DMS79 treated with DMSO at 0.1 percent for 48 hours (cell line): ENCODE data around the gene CSNK1G1.
"Not testable (repeated sequence)": the region's sequence is repeated elsewhere in the genome, so short reads cannot be mapped to it uniquely, and the experiment has no call there.

Source experiments
- DNase-seq: peaks from one replicate; lab custom pipeline; 2025; lab: John Stamatoyannopoulos, UW

Gene CSNK1G1

GRCh38 chr15:64349375-64349774 lies 6.6 kb downstream of the CSNK1G1 start:
- no peak for DNase-seq

- no peak for DNase-seq
These were observed 7.5 kb downstream of the CSNK1G1 start for GRCh38 chr15:64348455-64348854.

DNA sequence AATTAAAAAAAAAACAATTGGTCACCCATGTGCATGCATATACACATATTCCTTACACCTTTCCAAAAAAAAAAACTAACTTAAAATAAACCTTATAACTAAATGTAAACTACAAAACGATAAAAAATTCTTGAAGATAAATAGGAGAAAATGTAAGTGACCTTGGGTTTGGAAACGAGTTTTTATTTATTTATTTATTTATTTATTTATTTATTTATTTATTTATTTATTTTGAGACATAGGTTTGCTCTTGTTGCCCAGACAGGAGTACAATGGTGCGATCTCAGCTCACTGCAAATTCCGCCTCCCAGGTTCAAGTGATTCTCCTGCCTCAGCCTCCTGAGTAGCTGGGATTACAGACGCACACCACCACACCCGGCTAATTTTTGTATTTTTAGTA lies 9.7 kb downstream of the CSNK1G1 start:
- DNase-seq, result not testable (repeated sequence)

DNA sequence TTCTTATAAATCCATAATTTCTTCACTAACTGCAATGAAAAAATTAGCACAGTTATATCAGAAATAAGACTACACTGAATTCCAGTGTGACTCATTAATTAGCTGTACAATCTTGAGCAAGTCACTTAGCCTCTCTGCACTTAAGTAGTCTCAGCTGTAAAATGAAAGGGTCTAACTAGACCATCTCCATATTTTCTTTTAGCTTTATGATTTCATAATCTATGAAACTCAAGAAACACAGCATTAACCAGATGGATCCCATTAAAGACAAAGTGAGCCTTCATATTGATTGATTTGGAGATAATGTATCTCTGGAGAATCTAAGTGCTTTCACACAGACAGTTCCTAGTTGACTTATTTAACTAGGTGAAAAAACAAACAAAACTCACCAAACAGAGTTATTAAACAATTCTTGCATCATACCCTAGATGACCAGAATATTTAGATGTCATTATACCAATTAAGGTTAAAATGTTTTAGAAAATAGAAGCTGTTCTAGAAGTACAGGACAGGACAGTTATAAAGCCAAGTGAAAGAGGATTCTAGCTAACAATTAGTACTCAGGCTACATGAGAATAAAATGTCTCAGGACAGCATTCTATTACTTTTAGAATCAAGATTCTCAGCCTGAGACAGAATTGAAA lies 11.2 kb downstream of the CSNK1G1 start:
- DNase-seq, result no peak

- DNase-seq, result no peak
These were observed 12.1 kb downstream of the CSNK1G1 start for GRCh38 chr15:64343841-64344240.

DNA sequence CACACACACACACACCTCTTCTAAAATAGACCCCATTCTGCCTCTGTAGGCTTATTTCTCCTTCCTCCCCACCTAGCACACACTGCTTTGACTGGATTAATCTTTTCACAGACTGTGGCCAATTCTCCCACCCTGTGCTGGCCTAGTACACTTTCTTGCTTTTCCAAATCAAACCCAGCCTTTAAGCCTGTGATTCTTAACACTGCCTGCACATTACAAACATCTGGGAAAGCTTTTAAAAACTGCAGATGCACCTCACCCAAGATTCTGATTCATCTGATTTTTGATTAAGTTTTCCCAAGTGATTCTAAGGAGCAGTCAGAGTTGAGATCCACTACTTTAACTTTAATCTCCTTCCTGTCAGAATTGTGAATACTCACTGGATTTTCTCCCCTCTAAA lies 12.8 kb downstream of the CSNK1G1 start:
- no peak for DNase-seq

GRCh38 chr15:64341961-64342360 lies 14.0 kb downstream of the CSNK1G1 start:
- DNase-seq, result no peak

GRCh38 chr15:64340355-64340754 lies 15.6 kb downstream of the CSNK1G1 start:
- no peak for DNase-seq

DNA sequence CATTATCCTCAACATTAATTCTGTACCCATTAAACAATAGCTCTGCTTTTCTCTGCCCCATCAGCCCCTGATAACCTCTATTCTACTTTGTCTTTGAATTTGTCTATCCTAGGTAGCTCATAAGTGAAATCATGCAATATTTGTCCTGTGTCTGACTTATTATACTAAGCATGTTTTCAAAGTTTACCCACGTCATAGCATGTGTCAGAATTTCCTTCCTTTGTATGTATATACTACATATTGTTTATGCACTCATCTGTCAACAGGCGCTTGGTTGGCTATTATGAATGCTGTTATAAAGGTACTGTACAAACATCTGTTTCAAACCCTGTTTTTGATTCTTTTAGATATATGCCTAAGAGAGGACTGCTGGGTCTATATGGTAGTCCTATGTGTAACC lies 18.2 kb downstream of the CSNK1G1 start:
- DNase-seq, result no peak

GRCh38 chr15:64333986-64334929 lies 21.7 kb downstream of the CSNK1G1 start:
- DNase-seq, result no peak

GRCh38 chr15:64333516-64333915 lies 22.5 kb downstream of the CSNK1G1 start:
- DNase-seq, result no peak

DNA sequence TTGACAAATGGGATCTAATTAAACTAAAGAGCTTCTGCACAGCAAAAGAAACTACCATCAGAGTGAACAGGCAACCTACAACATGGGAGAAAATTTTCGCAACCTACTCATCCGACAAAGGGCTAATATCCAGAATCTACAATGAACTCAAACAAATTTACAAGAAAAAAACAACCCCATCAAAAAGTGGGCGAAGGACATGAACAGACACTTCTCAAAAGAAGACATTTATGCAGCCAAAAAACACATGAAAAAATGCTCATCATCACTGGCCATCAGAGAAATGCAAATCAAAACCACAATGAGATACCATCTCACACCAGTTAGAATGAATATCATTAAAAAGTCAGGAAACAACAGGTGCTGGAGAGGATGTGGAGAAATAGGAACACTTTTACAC lies 24.3 kb downstream of the CSNK1G1 start:
- DNase-seq, result not testable (repeated sequence)

DNA sequence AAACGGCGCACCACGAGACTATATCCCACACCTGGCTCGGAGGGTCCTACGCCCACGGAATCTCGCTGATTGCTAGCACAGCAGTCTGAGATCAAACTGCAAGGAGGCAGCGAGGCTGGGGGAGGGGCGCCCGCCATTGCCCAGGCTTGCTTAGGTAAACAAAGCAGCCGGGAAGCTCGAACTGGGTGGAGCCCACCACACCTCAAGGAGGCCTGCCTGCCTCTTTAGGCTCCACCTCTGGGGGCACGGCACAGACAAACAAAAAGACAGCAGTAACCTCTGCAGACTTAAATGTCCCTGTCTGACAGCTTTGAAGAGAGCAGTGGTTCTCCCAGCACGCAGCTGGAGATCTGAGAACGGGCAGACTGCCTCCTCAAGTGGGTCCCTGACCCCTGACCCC lies 29.0 kb downstream of the CSNK1G1 start:
- DNase-seq, result not testable (repeated sequence)

DNA sequence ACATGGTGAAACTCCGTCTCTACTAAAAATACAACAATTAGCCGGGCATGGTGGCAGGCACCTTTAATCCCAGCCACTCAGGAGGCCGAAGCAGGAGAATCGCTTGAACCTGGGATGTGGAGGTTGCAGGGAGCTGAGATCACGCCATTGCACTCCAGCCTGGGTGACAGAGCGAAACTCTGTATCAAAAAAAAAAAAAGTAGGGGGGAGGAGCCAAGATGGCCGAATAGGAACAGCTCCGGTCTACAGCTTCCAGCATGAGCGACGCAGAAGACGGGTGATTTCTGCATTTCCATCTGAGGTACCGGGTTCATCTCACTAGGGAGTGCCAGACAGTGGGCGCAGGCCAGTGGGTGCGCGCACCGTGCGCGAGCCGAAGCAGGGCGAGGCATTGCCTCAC lies 29.5 kb downstream of the CSNK1G1 start:
- not testable (repeated sequence) for DNase-seq

- no peak for DNase-seq
These were observed 31.7 kb downstream of the CSNK1G1 start for GRCh38 chr15:64324165-64324877.

GRCh38 chr15:64315216-64315615 lies 40.8 kb downstream of the CSNK1G1 start:
- DNase-seq, result no peak

DNA sequence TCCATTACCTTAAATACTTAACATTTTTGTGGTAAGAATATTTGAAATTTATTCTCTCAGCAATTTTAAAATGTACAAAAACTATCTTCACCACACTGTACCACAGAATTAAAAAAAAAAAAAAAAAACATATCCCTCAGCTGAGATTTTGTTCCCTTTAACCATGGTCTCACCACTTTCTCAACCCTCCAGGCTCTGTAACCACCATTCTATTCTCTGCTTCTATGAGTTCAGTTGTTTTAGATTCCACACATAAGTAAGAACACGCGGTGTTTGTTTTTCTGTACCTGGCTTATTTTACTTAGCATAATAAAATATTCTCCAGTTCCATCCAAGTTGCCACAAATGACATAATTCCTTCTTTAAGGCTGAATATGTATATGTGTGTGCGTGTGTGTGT lies 41.5 kb downstream of the CSNK1G1 start:
- DNase-seq, result no peak

DNA sequence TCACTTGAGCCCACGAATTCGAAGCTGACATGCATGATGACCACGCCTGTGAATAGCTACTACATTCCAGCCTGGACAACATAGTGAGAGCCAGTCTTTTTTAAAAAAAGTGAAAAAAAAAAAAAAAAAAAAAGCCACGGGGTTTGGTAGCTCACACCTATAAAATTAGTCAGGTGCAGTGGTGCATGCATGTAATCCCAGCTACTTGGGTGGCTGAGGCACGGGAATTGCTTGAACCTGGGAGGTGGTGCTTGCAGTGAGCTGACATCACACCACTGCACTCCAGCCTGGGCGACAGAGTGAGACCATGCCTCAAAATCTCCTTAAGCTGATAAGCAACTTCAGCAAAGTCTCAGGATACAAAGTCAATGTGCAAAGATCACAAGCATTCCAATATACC lies 44.4 kb downstream of the CSNK1G1 start:
- DNase-seq, result no peak

- DNase-seq, result no peak
These were observed 45.9 kb downstream of the CSNK1G1 start for GRCh38 chr15:64310036-64310435.

DNA sequence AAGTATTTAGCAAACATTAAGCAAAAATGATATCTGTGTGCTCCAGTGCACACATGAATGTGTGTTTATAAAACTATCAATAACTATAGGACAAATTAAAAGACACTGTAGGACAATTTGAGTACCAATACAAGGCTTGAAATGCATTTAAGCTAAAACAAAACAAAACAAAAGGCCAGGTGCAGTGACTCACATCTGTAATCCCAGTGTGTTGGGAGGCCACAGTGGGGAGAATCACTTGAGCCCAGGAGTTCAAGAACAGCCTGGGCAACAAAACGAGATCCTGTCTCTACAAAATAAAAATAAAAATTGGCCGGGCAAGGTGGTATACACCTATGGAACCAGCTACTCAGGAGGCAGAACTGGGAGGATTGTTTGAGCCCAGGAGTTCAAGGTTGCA lies 50.7 kb downstream of the CSNK1G1 start:
- no peak for DNase-seq

DNA sequence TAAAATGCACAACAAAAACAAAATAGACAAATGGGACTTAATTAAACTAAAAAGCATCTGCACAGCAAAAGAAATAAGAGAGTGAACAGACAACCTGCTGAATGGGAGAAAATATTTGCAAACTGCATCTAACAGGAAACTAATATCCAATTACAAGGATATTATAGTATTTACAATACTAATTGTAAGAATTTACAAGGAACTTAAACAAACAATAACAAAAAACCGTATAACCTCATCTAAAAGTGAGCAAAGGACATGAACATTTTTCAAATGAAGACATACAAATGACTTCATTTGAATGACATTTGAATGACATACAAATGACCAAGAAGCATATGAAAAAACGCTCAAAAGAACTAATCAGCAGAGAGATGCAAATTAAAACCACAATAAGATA lies 66.4 kb downstream of the CSNK1G1 start:
- no peak for DNase-seq

- no peak for DNase-seq
These were observed 67.0 kb downstream of the CSNK1G1 start for GRCh38 chr15:64288999-64289398.

GRCh38 chr15:64288577-64288976 lies 67.4 kb downstream of the CSNK1G1 start:
- DNase-seq, result no peak
